ENCODE measurements around the gene BIRC5.

Gene BIRC5

DNA sequence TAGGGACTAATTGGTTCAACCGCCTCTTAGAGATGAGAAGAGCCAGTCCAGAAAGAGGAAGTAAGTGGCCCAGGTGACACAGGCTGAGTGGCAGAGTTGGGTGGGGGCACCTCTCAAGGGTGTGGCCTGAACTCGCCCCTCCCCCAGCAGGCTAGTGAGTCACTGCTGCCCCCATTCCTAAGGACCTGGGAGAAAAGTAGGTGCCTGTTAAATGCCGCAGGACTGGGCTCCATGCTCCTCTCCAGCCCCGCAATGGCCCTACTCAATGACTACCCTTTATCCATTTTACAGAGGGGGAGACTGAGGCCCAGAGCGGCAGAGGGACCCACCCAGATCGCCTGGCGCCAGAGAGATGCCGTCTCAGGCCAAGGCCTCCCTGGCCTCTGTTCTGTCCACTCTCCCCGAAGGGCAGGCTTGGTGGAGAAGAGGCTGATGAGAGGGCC is 25.5 kb downstream of the BIRC5 start:
- H3K4me2 ChIP-seq: no peak overlapping the region
- H2AFZ ChIP-seq (ENCODE audit: low read depth): no peak overlapping the region
- TF ChIP-seq, protein P1, sequence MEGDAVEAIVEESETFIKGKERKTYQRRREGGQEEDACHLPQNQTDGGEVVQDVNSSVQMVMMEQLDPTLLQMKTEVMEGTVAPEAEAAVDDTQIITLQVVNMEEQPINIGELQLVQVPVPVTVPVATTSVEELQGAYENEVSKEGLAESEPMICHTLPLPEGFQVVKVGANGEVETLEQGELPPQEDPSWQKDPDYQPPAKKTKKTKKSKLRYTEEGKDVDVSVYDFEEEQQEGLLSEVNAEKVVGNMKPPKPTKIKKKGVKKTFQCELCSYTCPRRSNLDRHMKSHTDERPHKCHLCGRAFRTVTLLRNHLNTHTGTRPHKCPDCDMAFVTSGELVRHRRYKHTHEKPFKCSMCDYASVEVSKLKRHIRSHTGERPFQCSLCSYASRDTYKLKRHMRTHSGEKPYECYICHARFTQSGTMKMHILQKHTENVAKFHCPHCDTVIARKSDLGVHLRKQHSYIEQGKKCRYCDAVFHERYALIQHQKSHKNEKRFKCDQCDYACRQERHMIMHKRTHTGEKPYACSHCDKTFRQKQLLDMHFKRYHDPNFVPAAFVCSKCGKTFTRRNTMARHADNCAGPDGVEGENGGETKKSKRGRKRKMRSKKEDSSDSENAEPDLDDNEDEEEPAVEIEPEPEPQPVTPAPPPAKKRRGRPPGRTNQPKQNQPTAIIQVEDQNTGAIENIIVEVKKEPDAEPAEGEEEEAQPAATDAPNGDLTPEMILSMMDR (conservative IDR thresholded peaks at IDR 0.05; ENCODE audit: low read depth, low read length): no peak
- H3K4me3 ChIP-seq (IDR thresholded peaks at IDR 0.05; ENCODE audit: insufficient read depth, low read depth, low read length): no peak overlapping the region
- H3K27me3 ChIP-seq (ENCODE audit: insufficient read depth, low read depth): no peaks in the 10 kb centered on the region
- H3K9ac ChIP-seq: no peak overlapping the region
- no peaks in the 10 kb centered on the region for H3K36me3 ChIP-seq (ENCODE audit: insufficient read depth)
- H3K79me2 ChIP-seq (ENCODE audit: insufficient read depth, low read depth): no peaks in the 10 kb centered on the region
- no peaks in the 10 kb centered on the region for H3K4me1 ChIP-seq (ENCODE audit: low read depth, poor library complexity, severe bottlenecking)
- H3K27ac ChIP-seq: no peak overlapping the region
- no peaks in the 10 kb centered on the region for H4K20me1 ChIP-seq (ENCODE audit: insufficient read depth)

DNA sequence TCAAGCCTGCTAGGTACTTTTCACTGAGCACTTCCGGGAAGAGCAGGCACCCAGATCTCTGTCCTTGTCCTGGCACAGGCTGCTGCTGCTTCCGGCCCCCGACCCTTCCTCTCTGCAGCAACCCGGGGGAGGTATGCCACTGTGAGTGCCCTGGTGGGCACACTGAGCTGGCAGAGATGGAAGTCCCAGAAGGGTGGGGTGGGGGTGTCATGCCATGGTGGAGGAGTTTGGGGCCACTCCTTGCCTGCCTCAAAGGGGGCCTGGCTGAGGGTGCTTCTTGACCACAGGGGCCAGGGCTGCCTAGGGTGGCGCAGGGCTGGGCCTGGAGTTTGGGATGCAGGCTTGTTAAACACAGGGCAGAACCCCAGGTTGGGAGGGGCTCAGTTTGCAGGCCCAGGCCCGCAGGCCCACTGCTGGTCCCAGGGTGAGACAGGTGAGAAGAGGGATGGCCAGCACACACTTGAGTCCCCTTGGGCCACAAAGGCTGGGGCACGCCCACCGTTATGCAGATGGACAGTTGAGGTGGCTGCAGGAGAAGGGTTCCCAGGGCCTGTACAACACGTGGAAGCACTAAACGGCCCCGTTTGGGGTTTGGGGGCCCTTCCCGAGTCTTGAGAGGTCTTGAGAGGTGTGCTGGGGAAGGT is 26.1 kb downstream of the BIRC5 start:
- Histone ChIP-seq H3K4me3 (IDR thresholded peaks at IDR 0.05; ENCODE audit: insufficient read depth, low read depth, low read length) (no peak overlapping the region), H3K79me2 (ENCODE audit: insufficient read depth, low read depth) (no peaks in the 10 kb centered on the region), H3K27me3 (ENCODE audit: insufficient read depth, low read depth) (no peaks in the 10 kb centered on the region), H3K36me3 (ENCODE audit: insufficient read depth) (no peaks in the 10 kb centered on the region), H3K4me1 (ENCODE audit: low read depth, poor library complexity, severe bottlenecking) (no peaks in the 10 kb centered on the region), H3K4me2 (no peak overlapping the region), H3K9ac (no peak overlapping the region), H4K20me1 (ENCODE audit: insufficient read depth) (no peaks in the 10 kb centered on the region), H2AFZ (ENCODE audit: low read depth) (no peak overlapping the region), H3K27ac (no peak overlapping the region)
- TF ChIP-seq, protein P1 (conservative IDR thresholded peaks at IDR 0.05; ENCODE audit: low read depth, low read length): no peak

DNA sequence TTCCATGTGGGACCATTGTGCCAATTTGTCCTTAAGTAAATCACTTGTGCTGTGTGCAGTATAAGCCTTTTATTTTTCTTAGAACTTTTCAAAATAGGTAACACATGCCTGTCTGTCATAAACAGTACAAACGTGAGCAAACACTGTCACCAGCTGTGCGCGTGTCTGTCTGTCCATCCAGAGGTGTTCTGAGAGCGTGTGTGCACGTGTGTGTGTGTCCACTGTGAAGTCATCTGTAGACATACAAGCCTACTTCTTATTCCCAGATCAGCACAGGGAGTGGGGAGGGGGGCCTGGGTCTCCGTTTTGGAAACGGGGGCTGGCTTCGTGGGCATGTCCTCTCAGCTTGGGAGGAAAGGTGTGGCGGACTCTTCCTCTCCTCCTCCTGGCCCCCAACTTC is 26.8 kb downstream of the BIRC5 start:
- H3K9ac ChIP-seq: no peak overlapping the region
- no peaks in the 10 kb centered on the region for H4K20me1 ChIP-seq (ENCODE audit: insufficient read depth)
- no peaks in the 10 kb centered on the region for H3K79me2 ChIP-seq (ENCODE audit: insufficient read depth, low read depth)
- H2AFZ ChIP-seq (ENCODE audit: low read depth): no peak overlapping the region
- no peaks in the 10 kb centered on the region for H3K27me3 ChIP-seq (ENCODE audit: insufficient read depth, low read depth)
- no peak overlapping the region for H3K4me2 ChIP-seq
- H3K27ac ChIP-seq: no peak overlapping the region
- H3K36me3 ChIP-seq (ENCODE audit: insufficient read depth): no peaks in the 10 kb centered on the region
- no peaks in the 10 kb centered on the region for H3K4me1 ChIP-seq (ENCODE audit: low read depth, poor library complexity, severe bottlenecking)
- TF ChIP-seq, protein P1 (conservative IDR thresholded peaks at IDR 0.05; ENCODE audit: low read depth, low read length): no peak
- no peak overlapping the region for H3K4me3 ChIP-seq (IDR thresholded peaks at IDR 0.05; ENCODE audit: insufficient read depth, low read depth, low read length)

DNA sequence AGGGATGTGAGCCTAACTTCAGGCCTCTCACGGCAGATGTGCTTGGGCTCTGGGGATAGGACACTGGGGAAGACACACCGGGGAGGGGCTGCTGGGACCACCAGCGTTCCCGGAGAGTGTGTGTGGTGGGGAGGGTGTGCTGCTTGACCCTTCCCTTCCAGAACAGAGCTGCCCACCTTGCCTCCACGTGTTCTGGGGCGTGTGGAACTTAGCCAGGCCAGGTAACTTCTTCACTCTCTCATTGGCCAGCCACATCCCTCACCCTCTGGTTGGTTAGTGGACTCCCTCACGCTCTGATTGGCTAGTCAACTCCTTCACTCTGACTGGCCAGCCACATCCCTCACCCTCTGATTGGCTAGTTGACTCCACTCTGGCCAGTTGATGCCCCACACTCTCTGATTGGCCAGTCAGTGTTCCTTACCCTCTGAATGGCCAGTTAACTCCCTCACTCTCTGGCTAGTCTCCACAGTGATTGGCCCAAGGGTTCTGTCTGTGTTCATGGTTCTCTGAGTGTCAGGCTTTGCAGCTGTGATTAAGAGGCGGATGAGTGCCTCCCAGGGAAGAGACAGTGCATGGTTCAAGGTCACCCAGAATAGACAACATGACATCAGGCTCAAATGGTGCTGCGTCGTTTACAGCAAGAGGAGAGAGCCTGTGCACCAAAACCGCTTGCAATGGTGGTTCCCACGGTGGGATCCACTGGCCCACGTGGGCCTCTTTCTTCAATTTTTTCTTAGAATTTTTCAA is 27.4 kb downstream of the BIRC5 start:
- TF ChIP-seq, protein P1 (conservative IDR thresholded peaks at IDR 0.05; ENCODE audit: low read depth, low read length): no peak
- H3K27me3 ChIP-seq (ENCODE audit: insufficient read depth, low read depth): no peaks in the 10 kb centered on the region
- no peaks in the 10 kb centered on the region for H4K20me1 ChIP-seq (ENCODE audit: insufficient read depth)
- no peak overlapping the region for H3K4me3 ChIP-seq (IDR thresholded peaks at IDR 0.05; ENCODE audit: insufficient read depth, low read depth, low read length)
- no peak overlapping the region for H2AFZ ChIP-seq (ENCODE audit: low read depth)
- no peak overlapping the region for H3K9ac ChIP-seq
- no peaks in the 10 kb centered on the region for H3K4me1 ChIP-seq (ENCODE audit: low read depth, poor library complexity, severe bottlenecking)
- H3K36me3 ChIP-seq (ENCODE audit: insufficient read depth): no peaks in the 10 kb centered on the region
- H3K79me2 ChIP-seq (ENCODE audit: insufficient read depth, low read depth): no peaks in the 10 kb centered on the region
- H3K27ac ChIP-seq: no peak overlapping the region
- no peak overlapping the region for H3K4me2 ChIP-seq
